Karpas-422 (cell line): Measurements from ENCODE around the gene HSD17B10. TPM values are rescaled to one million over a fixed set of nuclear protein-coding genes. Genes with fewer than 3 reads are reported as not detected.

Experiments
- DNase-seq: peaks from one replicate; pipeline ENCODE4 v3.0.0-alpha.2; 2015
- H2AFZ ChIP-seq: fragments of 200-600 bp; sonication (generic); 2 replicates; pipeline ENCODE4 v1.6.1; 2014; ENCODE audit warnings: antibody characterized with exemption, low read length, mixed read lengths
- H3K27ac ChIP-seq: fragments of 200-600 bp; sonication (generic); 2 replicates; pipeline ENCODE4 v1.5.1; 2014; ENCODE audit warnings: mild to moderate bottlenecking, low read length, moderate library complexity
- H3K27me3 ChIP-seq: fragments of 200-600 bp; sonication (generic); 2 replicates; pipeline ENCODE4 v1.6.1; 2014; ENCODE audit warnings: low read length, mixed read lengths
- H3K36me3 ChIP-seq: fragments of 200-600 bp; sonication (generic); 2 replicates; pipeline ENCODE4 v1.6.1; 2014; ENCODE audit warnings: low read length, mixed read lengths; ENCODE audit not compliant: insufficient read depth
- H3K4me1 ChIP-seq: fragments of 200-600 bp; sonication (generic); 2 replicates; pipeline ENCODE4 v1.6.1; 2014; ENCODE audit warnings: mild to moderate bottlenecking, low read length, mixed read lengths
- H3K4me2 ChIP-seq: fragments of 200-600 bp; sonication (generic); 2 replicates; pipeline ENCODE4 v1.6.1; 2014; ENCODE audit warnings: low read length, low read depth, mild to moderate bottlenecking; ENCODE audit not compliant: poor library complexity, severe bottlenecking
- H3K4me3 ChIP-seq: fragments of 200-600 bp; sonication (generic); 2 replicates; pipeline ENCODE4 v1.5.1; 2014; ENCODE audit warnings: mild to moderate bottlenecking, antibody characterized with exemption, low read length, mixed read lengths
- H3K79me2 ChIP-seq: fragments of 200-600 bp; sonication (generic); 2 replicates; pipeline ENCODE4 v1.6.1; 2014; ENCODE audit warnings: mild to moderate bottlenecking, low read length, mixed read lengths
- H3K9ac ChIP-seq: fragments of 200-600 bp; sonication (generic); 2 replicates; pipeline ENCODE4 v1.6.0; 2014; ENCODE audit warnings: low read length
- H3K9me2 ChIP-seq: fragments of 200-600 bp; sonication (generic), shearing (Covaris generic); replicated peaks from 2 replicates; pipeline ENCODE4 v1.6.0; 2014; ENCODE audit warnings: mild to moderate bottlenecking, low read length, moderate library complexity; ENCODE audit not compliant: insufficient read depth
- H3K9me3 ChIP-seq: fragments of 300-700, 200-600 bp; sonication (generic); 2 replicates; pipeline ENCODE4 v1.6.1; 2014; ENCODE audit warnings: low read length, mixed read lengths
- H4K20me1 ChIP-seq: fragments of 200-600 bp; sonication (generic); 2 replicates; pipeline ENCODE4 v1.6.1; 2014; ENCODE audit warnings: mild to moderate bottlenecking, antibody characterized with exemption, low read length, low read depth; ENCODE audit not compliant: insufficient read depth
- total RNA-seq: library from RNA; depleted of rRNA; stranded (reverse); fragments of >200 nt; shearing (Covaris generic); gene quantifications from 2 replicates; pipeline ENCODE4 v1.2.3, GENCODE V29; 2014; ENCODE audit warnings: low replicate concordance; rRNA removed

The HSD17B10 gene
- total RNA-seq = 115 and 158 TPM in 2 replicates

DNA sequence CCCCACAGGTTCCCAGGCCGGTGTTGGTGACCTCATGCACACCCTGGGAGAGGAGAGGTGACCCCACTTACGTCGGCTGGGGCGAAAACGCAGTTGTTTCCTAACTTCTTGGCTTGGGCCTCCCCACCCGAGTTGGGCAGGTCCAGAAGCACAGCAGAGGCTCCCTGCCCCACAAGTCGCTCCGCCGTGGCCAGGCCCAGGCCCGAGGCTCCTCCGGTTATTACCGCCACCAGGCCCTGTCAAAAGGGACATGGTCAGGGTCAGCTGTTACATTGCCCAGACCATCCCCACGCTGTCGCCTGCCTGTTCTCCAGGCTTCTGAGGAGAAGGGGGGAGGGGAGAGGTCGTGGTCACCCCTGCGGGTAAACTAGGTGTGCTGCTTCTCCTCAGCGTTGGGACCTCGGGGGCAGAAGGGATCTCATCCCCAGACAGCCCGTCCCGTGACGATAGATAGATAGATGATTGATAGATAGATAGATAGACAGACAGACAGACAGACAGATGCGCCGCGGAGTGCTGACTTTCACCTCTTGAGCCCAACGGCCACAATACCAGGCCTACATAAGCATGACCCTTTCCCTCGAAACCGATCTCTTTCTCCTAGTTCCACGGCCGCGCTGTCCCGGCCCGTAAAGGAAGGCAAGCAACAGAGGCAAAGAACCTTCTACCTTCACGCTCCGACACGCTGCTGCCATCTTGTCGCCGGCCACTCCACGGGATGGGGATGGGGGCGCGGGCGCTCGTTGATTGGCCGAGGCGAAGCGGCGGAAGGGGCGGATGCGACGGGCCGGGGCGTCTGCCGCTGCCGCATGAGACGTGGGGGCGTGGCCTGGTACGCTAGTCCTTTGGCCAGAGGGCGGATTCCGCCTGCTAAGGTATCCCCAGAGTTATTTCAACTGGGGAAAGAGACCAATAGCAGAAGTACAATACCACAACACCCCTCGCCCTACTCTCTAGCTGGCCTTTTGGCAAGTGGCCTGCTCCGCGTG is at the start of gene HSD17B10:
Gene HSD17B10 (minus strand): TSS at position 720 of the 989 bp plus-strand sequence. CDS start 25 bp downstream, at position 695.
- Histone ChIP-seq H3K27me3 (no peaks in the 10 kb centered on the region), H3K4me1 (peaks cover 16% of the 10 kb centered on the region), H3K4me3 (peak within 1 kb of the TSS; percentile 89), H3K9me2 (no peaks in the 10 kb centered on the region), H3K79me2 (peaks cover 16% of the 10 kb centered on the region), H3K9ac (peak within 1 kb of the TSS; percentile 89), H3K4me2 (peak within 1 kb of the TSS; percentile 79), H2AFZ (no peak within 1 kb of the TSS), H3K27ac (peak within 1 kb of the TSS; percentile 41; the same call in 1 of the 2 replicates), H3K36me3 (no peaks in the 10 kb centered on the region; the same call in 1 of the 2 replicates), H3K9me3 (no peaks in the 10 kb centered on the region), H4K20me1 (no peaks in the 10 kb centered on the region)
- DNase-seq = peak; percentile 96

DNA sequence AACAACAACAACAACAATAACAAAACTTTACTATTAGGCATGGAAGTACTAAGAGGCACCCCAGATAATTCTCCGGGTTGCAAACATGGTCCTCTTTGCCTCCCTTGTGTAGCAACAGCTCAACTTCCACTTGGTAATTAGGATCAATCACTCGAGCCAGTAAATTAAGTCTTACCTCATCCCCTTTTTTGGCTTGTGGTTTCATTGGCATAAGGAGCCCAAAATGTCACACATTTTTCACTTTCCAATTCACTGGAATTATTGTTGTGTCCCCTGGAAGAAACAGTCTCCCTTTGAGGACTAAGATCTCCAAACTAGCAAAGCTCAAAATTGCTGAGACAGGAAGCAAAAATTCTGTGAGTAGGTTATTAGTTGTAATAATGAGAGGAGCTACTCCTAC is 49.2 kb upstream of the HSD17B10 start:
- Histone ChIP-seq H3K36me3 (no peaks in the 10 kb centered on the region), H3K9me3 (no peaks in the 10 kb centered on the region), H3K4me3 (no peak overlapping the region), H3K4me2 (no peak overlapping the region), H2AFZ (no peak overlapping the region), H3K27ac (no peak overlapping the region), H3K9ac (no peak overlapping the region), H3K9me2 (no peaks in the 10 kb centered on the region), H3K27me3 (no peaks in the 10 kb centered on the region), H4K20me1 (no peaks in the 10 kb centered on the region), H3K79me2 (no peaks in the 10 kb centered on the region), H3K4me1 (no peaks in the 10 kb centered on the region)
- DNase-seq = no peak

DNA sequence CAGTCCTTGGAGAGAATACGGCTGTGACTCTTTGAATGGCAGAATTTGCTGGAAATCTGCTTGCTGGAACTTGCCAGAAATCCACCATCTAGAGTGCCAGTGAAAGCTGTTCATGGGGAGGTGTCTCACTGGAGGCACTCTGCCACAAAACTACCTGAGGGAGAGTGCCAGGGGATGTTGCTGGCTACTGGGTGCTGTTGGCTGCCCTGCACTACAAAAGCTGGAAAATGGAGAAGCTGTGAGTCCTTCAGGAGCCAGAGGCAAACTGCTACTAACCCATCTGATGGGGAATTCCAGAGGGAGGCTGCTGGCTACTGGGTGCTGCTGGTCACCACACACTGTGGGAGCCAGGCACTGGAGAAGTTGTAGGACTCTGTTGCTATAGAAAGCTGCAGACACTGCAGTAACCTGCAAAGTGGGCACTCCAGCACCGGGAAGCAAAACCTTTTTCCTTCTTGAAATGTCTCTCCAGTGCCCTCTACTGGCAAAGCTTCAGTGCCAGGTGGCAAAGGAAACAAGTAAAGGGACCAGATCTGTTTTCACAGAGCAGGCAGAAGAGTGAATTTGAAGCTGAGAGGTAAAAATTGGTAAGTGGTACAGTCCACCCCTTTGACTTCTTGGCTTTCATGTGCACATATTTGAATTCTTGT is 47.8 kb upstream of the HSD17B10 start:
- no peak overlapping the region for H2AFZ ChIP-seq
- H3K9me3 ChIP-seq = no peaks in the 10 kb centered on the region
- H3K27me3 ChIP-seq = no peaks in the 10 kb centered on the region
- H3K9me2 ChIP-seq = no peaks in the 10 kb centered on the region
- no peak overlapping the region for H3K4me3 ChIP-seq
- H3K4me1 ChIP-seq = no peaks in the 10 kb centered on the region
- H3K27ac ChIP-seq = no peak overlapping the region
- no peaks in the 10 kb centered on the region for H3K79me2 ChIP-seq
- H3K9ac ChIP-seq = no peak overlapping the region
- no peaks in the 10 kb centered on the region for H4K20me1 ChIP-seq
- H3K36me3 ChIP-seq = no peaks in the 10 kb centered on the region
- no peak overlapping the region for H3K4me2 ChIP-seq
- peak; percentile 87 for DNase-seq

DNA sequence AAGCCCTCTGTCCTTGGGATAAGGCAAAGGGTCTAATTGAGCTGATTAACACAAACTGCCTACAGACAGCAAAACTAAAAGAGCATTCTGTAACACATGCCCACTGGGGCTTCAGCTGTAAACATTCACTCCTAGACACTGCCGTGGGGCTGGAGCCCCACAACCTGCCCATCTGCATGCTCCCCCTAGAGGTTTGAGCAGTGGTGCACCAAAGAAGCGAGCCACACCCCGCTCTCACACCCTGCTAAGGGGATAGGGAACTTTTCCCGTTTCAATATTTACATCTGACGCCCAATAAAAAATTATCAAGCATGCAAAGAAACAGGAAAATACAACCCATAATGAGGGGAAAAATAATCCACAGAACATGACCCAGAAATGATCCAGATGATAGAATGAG is 46.9 kb upstream of the HSD17B10 start:
- H3K4me3 ChIP-seq = no peak overlapping the region
- no peaks in the 10 kb centered on the region for H3K9me2 ChIP-seq
- H3K27ac ChIP-seq = no peak overlapping the region
- no peaks in the 10 kb centered on the region for H3K4me1 ChIP-seq
- H3K9me3 ChIP-seq = no peaks in the 10 kb centered on the region
- no peaks in the 10 kb centered on the region for H3K79me2 ChIP-seq
- H3K9ac ChIP-seq = no peak overlapping the region
- peak; percentile 66 for DNase-seq
- no peak overlapping the region for H2AFZ ChIP-seq
- H3K4me2 ChIP-seq = no peak overlapping the region
- H3K27me3 ChIP-seq = no peaks in the 10 kb centered on the region
- H4K20me1 ChIP-seq = no peaks in the 10 kb centered on the region
- H3K36me3 ChIP-seq = no peaks in the 10 kb centered on the region

DNA sequence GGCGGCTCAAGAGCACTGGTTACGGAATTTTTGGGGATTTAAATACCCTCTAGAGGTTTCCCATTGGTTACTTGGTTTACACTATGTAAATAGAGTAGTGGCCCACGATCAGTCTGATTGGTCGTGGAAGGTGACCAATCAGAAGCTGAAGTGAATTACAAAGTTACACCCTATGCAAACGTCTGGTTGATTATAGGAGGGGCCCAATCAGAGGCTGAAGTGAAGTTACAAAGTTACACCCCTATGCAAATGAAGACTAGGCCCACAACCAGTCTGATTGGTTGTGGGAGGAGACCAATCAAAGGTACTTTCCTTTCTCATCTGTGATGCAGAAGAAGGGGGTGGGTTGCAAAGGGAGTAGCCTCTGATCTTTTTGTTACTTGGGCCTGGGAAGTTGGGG is 45.1 kb upstream of the HSD17B10 start:
- Histone ChIP-seq H2AFZ (no peak overlapping the region), H4K20me1 (no peaks in the 10 kb centered on the region), H3K4me2 (no peak overlapping the region), H3K4me1 (peaks cover 4% of the 10 kb centered on the region), H3K9ac (no peak overlapping the region), H3K79me2 (no peaks in the 10 kb centered on the region), H3K27me3 (no peaks in the 10 kb centered on the region), H3K4me3 (no peak overlapping the region), H3K36me3 (no peaks in the 10 kb centered on the region), H3K27ac (no peak overlapping the region), H3K9me2 (no peaks in the 10 kb centered on the region), H3K9me3 (no peaks in the 10 kb centered on the region)
- DNase-seq = peak; percentile 62

DNA sequence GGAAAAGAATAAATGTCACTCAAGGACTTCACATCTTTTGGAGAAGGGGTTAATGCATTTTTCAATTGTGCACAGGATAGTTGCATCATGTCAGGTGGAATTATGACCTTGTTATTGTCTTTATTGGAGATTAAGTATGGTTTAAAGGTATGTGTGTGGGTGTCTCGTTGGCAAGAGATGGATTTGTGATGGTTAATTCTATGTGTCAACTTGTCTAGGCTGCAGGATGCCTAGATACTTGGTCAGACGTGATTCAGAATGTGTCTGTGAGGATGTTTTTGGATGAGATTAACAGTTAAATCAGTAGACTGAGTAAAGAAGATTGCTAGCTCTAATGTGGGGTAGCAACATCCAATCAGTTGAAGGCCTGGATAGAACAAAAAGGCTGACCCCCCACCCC is 42.2 kb upstream of the HSD17B10 start:
- no peak overlapping the region for H2AFZ ChIP-seq
- H3K36me3 ChIP-seq = no peaks in the 10 kb centered on the region
- H3K4me2 ChIP-seq = no peak overlapping the region
- H4K20me1 ChIP-seq = no peaks in the 10 kb centered on the region
- no peaks in the 10 kb centered on the region for H3K9me2 ChIP-seq
- no peaks in the 10 kb centered on the region for H3K79me2 ChIP-seq
- no peak for DNase-seq
- H3K27me3 ChIP-seq = no peaks in the 10 kb centered on the region
- no peak overlapping the region for H3K4me3 ChIP-seq
- peaks cover 4% of the 10 kb centered on the region for H3K4me1 ChIP-seq
- no peaks in the 10 kb centered on the region for H3K9me3 ChIP-seq
- no peak overlapping the region for H3K9ac ChIP-seq
- no peak overlapping the region for H3K27ac ChIP-seq

DNA sequence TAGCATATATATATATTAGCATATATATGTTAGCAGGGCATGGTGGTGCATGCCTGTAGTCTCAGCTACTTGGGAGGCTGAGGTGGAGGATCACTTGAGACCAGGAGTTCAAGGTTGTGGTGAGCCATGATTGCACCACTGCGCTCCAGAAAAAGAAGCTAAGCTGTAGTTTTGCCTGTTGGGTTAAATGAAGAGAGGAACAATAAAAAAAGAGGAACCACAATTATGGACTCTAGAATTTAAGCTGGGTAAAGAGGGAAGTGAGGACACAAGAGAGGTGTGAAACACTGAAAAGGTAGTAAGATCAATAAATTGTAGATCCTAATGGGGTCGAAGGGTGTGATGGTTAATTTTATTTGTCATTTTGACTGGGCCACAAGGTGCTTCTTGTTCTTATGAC is 40.5 kb upstream of the HSD17B10 start:
- no peak overlapping the region for H3K4me3 ChIP-seq
- no peaks in the 10 kb centered on the region for H3K9me3 ChIP-seq
- H3K79me2 ChIP-seq = no peaks in the 10 kb centered on the region
- H3K9ac ChIP-seq = no peak overlapping the region
- DNase-seq = peak; percentile 69
- no peaks in the 10 kb centered on the region for H4K20me1 ChIP-seq
- H3K9me2 ChIP-seq = no peaks in the 10 kb centered on the region
- no peaks in the 10 kb centered on the region for H3K36me3 ChIP-seq
- H3K4me1 ChIP-seq = peaks cover 4% of the 10 kb centered on the region
- H2AFZ ChIP-seq = no peak overlapping the region
- H3K4me2 ChIP-seq = no peak overlapping the region
- no peak overlapping the region for H3K27ac ChIP-seq
- H3K27me3 ChIP-seq = no peaks in the 10 kb centered on the region

DNA sequence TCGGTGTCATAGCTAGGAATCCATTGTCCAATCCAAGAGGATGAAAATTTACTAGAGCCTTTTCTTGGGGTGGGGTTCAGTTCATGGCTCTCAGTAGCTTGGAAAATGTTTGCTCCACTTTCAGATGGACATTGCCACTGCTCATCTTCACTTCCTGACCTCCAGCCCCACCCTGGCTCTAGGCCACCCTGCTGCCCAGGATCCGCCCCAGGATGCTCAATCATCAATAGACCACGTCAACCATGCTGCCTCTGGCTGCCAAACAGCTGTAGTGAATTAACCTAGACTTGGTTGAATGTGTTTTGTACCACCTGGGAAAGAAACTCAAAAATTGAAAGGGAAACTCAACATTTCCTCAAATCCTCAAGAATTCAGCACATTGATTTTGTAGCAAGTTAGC is 37.2 kb upstream of the HSD17B10 start:
- no peak for DNase-seq
- no peak overlapping the region for H3K27ac ChIP-seq
- H3K4me3 ChIP-seq = no peak overlapping the region
- no peaks in the 10 kb centered on the region for H3K27me3 ChIP-seq
- H3K9me2 ChIP-seq = no peaks in the 10 kb centered on the region
- H3K4me1 ChIP-seq = peaks cover 4% of the 10 kb centered on the region
- H3K36me3 ChIP-seq = no peaks in the 10 kb centered on the region
- H4K20me1 ChIP-seq = no peaks in the 10 kb centered on the region
- no peaks in the 10 kb centered on the region for H3K9me3 ChIP-seq
- H3K9ac ChIP-seq = no peak overlapping the region
- H2AFZ ChIP-seq = no peak overlapping the region
- no peak overlapping the region for H3K4me2 ChIP-seq
- H3K79me2 ChIP-seq = no peaks in the 10 kb centered on the region
